ENCODE results near the gene GPBAR1. TPM values are rescaled to one million over a fixed set of nuclear protein-coding genes. Genes with fewer than 3 reads are reported as not detected.
A peak's percentile ranks its signal among the peaks of the same experiment; 100 is the strongest.
"Not testable (repeated sequence)": the region's sequence is repeated elsewhere in the genome, so short reads cannot be mapped to it uniquely, and the experiment has no call there.

The GPBAR1 gene
- total RNA-seq, 1 donor from 2014 or later: not detected

GRCh38 chr2:218266316-218266979 is 5.6 kb downstream of the GPBAR1 start:
- no peak for DNase-seq (ENCODE audit: low read depth in 2 of 2)

DNA sequence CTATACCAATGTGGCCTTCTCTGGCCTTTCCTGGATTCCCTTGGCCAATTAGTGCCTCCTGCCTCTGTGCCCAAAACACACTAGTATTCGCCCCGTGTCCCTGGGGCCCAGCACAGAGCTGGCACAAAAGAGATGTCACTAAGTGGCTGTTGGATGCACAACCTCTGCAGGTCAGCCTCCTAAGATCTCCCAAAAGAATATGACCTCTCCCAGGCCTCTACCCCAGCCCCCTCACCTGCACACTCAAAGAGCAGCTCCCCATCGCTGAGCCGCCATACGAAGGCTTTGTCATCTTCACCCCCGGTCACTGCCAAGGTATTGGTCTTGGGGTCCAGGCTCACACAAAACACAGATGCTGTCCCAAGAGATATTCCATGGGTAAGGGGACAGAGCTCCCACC is 6.4 kb downstream of the GPBAR1 start:
- no peak for DNase-seq (ENCODE audit: low read depth in 2 of 2)

- peak; percentile 98 to 100 for DNase-seq (ENCODE audit: low read depth in 2 of 2)
These were observed 9.3 kb downstream of the GPBAR1 start, which contains the start of the genes AAMP and PNKD for GRCh38 chr2:218269900-218270720. TSS of gene AAMP (minus strand) at chr2:218270137. CDS start at chr2:218270086, 51 bp downstream. TSS of gene PNKD (plus strand) at chr2:218270519. CDS start at chr2:218270536, 17 bp downstream.

- no peak for DNase-seq (ENCODE audit: low read depth in 2 of 2)
These were observed 10.1 kb downstream of the GPBAR1 start for GRCh38 chr2:218270721-218271486.

DNA sequence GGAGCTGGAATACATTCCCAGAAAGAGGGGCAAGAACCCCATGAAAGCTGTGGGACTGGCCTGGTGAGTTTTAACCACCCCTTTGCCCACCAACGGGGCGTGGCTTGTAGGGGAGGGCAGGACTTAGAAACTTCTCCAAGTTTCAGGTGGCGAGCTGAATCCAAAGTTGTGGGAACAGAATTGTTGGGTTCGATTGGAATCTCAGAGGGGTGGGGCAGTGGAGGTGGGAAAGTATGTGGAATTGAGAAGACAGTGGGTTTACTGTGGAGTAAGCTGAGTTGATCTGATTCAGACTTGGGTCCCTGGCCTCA is 10.6 kb downstream of the GPBAR1 start:
- no peak for DNase-seq (ENCODE audit: low read depth in 2 of 2)

DNA sequence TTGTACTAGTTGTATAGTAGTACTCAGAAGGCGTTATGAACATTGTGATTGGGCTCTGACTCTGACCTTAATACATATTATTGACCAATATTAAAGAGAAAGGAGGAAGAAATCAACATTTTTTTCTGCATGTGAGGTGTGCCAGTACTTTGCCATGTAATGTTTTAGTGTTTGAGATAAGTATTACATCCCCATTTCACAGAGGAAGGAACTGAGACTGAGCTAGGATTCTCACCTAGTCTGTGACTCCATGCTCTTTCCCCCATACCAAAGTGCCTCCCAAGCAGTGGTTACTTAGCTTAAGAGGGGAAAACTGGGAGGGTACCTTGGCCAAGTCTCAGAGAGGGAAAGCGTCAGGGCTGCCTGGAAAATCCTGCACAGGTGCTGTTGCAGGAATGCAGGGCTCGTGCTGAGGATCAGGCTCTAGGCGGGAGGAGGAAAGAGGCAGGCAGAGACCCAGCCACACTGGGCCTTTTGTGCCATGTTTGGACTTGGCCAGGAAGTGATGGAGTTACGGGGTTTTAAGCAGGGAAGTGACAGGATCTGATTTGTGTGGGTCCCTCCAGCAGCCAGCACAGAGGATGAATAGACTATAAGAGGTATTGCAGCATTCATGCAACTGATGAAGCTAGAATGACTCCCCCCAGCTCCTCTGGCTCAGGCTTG is 11.2 kb downstream of the GPBAR1 start:
- no peak for DNase-seq (ENCODE audit: low read depth in 2 of 2)

DNA sequence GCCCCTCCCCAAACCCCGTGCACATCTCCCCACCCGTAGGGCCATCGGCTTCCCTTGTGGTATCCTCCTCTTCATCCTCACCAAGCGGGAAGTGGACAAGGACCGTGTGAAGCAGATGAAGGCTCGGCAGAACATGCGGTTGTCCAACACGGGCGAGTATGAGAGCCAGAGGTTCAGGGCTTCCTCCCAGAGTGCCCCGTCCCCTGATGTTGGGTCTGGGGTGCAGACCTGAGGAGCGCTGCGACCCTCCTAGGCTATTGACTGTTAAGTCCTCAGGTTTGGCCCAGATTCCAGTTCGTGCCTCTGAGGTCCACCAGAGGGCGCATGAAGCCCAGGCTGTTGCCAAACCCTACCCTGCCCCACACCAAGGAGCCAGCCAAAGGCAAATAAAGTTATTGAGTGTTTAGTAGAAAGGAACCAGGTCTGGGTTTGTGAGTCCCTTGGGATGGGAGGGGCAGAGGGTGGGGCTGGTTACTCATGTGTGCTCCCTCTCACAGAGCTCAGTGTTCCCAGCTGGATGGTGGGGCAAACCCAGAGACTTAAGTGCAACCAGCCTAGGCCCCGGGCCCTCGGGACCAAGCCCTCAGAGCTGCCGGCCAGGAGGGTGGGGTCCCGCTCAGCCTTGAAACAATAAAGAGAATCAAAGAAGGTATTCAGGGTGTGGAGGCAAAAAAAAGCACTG is 11.9 kb downstream of the GPBAR1 start:
- DNase-seq (ENCODE audit: low read depth in 2 of 2): peak; percentile 70 to 86

- not testable (repeated sequence) for DNase-seq (ENCODE audit: low read depth in 2 of 2)
These were observed 12.5 kb downstream of the GPBAR1 start for GRCh38 chr2:218273214-218273907.

GRCh38 chr2:218273908-218274249 is 13.1 kb downstream of the GPBAR1 start:
- DNase-seq (ENCODE audit: low read depth in 2 of 2): no peak

- DNase-seq (ENCODE audit: low read depth in 2 of 2): no peak
These were observed 13.8 kb downstream of the GPBAR1 start for GRCh38 chr2:218274586-218274985.

DNA sequence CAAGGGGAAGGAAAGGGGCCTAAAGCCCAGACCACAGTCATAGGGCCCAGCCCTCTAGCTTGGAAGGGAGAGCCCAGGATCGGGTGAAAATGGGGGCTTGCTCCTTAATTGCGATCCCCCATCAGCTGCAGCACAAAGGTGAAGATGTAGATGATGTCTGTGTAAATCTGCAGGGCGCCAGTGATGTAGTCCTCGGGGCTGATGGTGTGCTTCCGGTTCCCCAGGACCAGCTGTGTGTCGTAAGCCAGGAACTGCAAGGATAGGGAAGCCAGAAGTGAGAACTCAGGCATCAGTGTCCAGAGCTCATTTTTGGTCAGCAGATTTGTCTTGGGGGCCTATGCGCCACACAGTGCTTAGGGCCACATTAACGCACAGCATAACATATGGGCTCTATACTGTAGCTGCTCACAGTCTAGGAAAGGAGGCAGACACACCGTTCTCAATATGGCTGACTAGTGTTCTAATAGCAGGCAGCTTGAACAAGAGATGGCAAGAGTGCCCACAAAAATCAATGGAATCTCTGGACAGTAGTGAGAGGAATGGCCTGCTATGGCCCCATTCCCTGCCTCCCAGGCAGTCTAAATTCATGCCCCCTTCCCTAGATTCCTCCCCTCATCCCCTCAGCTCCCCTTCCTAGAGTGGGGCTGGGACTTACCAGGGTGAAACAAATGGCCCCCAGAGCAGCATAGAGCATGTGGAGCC is 14.7 kb downstream of the GPBAR1 start:
- DNase-seq (ENCODE audit: low read depth in 2 of 2): no peak

DNA sequence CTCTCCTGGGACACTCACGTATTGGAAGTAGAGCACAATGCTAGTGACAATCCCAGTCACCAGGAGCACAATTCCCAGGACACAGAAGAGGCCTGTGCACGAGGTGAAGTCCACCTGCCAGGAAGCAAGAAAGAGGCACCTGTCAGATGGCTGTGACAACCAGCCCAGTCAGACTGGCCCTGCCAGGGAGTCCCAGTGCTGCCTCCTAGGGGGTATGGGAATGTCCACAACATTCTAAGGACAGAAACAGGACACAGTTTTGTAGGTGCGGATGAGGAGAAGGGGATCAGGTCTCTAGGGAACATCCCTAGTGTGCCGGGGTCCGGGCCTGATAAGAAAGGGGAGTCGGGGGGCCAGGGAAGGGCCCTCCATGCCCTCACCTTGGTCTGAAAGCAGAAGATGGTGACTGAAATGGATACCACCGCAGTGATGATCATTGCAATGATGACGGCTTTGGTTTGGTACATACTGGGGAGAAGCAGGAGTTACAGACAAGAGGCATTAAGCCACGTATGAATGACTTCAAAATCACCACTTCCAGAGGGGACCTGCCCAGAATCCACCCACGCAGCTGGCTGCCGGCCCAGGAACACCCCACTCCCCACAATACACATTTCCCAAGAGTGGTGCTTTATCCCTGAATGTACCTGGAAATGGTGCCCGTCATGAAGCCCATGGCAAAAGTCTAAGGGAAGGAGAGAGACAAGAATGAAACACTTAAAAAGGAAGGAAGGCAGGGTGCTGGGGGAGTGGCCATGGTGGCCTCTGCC is 16.4 kb downstream of the GPBAR1 start:
- no peak for DNase-seq (ENCODE audit: low read depth in 2 of 2)

DNA sequence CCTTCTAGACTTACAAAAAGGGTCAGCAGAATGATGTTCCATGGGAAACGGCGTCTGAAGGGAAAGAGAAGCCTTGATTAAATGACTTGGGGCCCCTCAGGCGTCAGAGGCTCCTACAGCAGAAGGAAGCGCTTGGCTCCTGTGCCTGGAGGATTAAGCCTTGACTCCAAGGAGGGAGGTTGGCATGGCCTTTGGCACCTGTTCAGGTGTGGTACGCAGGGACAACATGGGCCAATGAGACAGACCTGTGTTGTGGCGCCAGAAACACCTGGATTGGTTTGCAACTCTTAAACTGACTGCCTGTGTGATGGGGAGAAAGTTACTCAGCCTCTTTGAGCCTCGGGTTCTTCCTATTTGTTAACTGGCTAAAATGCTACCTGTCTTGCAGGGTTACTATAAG is 17.1 kb downstream of the GPBAR1 start:
- DNase-seq (ENCODE audit: low read depth in 2 of 2): no peak

- no peak for DNase-seq (ENCODE audit: low read depth in 2 of 2)
These were observed 17.9 kb downstream of the GPBAR1 start for GRCh38 chr2:218278531-218279360.

DNA sequence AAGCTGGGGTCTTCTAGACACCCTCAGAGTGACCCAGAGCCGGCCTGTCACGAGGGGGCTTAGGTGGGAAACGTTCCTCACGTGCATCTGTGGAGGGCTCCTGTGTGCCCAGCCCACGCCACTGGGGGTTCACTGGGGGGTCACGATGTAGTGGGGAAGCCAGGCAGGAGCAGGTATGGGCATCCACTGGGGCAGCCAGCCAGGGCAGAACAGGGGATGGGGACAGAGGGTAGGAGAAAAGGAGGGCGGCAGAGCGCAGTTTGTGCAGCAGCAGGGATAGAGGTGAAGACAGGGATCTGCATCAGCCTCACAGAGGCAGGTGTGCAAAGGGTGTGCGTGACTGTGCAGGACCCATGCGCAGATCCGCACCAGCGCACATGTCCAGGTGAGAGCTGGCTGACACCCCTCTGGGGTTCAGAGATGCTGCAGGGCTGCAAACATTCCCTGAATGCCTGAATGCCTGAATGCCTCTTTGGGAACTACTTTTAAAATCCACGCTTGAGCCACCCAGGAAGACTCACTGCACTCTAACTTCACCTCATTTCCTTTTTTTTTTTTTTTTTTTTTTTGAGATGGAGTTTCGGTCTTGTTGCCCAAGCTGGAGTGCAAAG is 19.6 kb downstream of the GPBAR1 start:
- DNase-seq (ENCODE audit: low read depth in 2 of 2): no peak

GRCh38 chr2:218281449-218281848 is 20.6 kb downstream of the GPBAR1 start:
- DNase-seq (ENCODE audit: low read depth in 2 of 2): no peak

GRCh38 chr2:218282173-218282991 is 21.6 kb downstream of the GPBAR1 start:
- DNase-seq (ENCODE audit: low read depth in 2 of 2): peak in 1 of 2 donors; percentile 26

All from dermis microvascular lymphatic vessel endothelial cell (primary cell).